Hippocampal formation (tissue), 2 donors: Measurements from ENCODE around the gene PDE9A.
"Not testable (repeated sequence)": the region's sequence is repeated elsewhere in the genome, so short reads cannot be mapped to it uniquely, and the experiment has no call there.

Source experiments
- DNase-seq, 2 donors: peaks; one replicate each; lab custom pipeline; 2025; lab: John Stamatoyannopoulos, UW

Gene PDE9A

DNA sequence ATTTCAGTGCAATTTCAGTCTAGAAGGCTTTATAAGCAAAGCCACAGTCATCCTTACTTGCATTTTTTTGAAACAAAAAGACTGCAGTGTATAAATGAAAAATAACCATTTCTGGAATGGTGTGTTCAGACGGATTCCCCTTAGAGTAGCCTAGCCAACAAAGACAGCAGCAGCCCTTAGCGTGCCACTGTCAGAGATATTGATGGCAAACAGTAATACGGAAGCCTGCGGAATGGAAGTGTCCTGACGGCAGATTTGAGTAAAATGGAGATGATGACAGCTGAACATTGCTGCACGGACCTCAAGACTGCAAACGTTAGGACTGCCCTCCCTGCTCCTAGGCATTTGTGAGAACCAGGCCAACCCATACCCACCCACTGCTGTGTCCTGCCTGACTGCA lies 54.7 kb downstream of the PDE9A start:
- DNase-seq, result no peak

GRCh38 chr21:42708916-42709315 lies 55.5 kb downstream of the PDE9A start:
- DNase-seq, result not testable (repeated sequence)

- no peak for DNase-seq
Observed at GRCh38 chr21:42711667-42712066, 58.2 kb downstream of the PDE9A start.

DNA sequence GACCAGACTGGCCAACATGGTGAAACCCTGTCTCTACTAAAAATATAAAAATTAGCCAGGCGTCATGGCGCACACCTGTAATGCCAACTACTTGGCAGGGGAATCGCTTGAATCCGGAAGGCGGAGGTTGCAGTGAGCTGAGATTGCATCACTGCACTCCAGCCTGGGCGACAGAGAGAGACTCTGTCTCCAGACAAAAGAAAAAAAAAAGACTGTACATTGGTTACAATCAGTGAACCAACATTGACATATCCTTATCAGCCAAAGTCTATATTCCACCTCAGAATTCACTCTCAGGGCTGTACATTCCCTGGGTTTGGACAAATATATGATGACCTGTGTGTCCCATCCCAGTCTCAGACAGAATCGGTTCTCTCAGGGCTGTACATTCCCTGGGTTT lies 62.0 kb downstream of the PDE9A start:
- not testable (repeated sequence) for DNase-seq

DNA sequence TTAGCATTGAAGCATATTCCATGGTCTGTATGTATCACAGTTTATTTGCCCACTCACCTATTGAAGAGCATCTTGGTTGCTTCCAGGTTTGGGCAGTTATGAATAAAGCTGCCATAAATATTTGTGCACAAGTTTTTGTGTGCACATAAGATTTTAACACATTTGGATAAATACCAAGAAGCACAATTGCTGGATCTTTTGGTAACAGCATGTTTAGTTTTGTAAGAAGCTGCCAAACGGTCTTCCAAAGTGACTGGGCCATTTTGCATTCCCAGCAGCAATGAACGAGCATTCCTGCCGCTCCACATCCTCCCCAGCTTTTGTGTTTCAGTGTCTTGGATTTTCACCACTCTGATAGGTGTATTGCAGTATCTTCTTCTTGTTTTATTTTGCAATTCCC lies 62.7 kb downstream of the PDE9A start:
- no peak for DNase-seq

- DNase-seq, result not testable (repeated sequence)
Observed at GRCh38 chr21:42720484-42720883, 67.1 kb downstream of the PDE9A start.

DNA sequence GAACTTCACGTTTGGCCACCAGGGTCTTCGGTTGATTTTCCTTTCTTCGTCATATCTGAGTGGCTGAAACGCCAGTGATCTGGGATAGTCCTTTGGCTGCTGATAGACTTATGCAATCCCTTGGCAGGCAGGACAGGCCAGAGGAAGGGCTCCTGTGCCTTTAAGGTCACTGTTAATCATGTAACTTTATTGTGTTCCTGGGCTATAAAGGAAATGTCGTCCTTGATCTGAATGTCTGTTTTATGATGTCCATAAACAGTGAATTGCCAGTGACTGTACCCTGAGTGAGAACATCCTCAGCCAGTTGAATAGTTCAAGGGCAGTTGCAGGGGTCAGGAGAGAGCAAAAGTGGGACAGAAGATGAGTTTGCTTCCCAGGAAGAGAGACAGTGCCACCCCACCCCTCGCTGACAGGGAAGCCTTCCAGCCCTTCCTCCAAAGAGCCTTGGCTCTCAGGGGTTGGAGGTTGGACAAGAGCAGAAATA lies 68.0 kb downstream of the PDE9A start:
- DNase-seq, result no peak

DNA sequence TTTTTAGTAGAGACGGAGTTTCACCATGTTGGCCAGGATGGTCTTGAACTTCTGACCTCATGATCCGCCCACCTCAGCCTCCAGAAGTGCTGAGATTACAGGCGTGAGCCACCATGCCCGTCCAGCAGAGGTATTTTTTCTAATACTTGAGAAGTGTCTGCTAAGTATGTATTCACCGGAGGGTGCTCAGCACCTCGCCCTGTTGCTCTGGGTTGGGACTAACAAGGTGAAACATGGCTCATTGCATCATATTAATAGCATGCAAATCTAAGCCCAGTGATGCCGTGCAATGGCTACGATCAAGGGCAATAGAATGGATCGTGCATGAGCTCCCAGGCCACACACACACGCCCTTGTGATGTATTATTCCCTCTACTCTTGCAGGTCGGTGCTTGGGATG lies 68.7 kb downstream of the PDE9A start:
- no peak for DNase-seq

- DNase-seq, result no peak
Observed at GRCh38 chr21:42722808-42723473, 69.5 kb downstream of the PDE9A start.

GRCh38 chr21:42724226-42724920 lies 71.0 kb downstream of the PDE9A start:
- DNase-seq, result no peak

DNA sequence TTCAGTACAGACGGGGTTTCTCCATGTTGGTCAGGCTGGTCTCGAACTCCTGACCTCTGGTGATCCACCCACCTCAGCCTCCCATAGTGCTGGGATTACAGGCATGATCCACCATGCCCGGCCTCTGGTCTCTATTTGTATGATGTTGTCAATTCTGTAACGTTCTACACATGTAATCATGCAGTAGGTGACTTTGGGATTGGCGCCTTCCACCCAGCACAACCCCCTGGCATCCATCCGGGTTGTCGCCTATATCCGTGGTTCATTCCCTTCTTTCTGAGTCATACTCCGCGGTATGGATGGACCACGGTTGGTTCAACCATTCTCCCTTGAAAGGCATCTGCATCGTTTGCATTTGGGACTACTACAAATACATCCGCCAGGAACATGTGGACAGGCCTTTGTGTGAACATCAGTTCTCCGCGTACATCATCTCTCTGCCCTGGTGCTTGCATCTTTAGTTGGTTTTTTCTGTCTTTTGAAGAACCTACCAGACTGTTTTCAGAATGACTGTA lies 72.1 kb downstream of the PDE9A start:
- no peak for DNase-seq

- DNase-seq, result no peak
Observed at GRCh38 chr21:42731264-42732032, 78.0 kb downstream of the PDE9A start.

- no peak for DNase-seq
Observed at GRCh38 chr21:42732033-42732410, 78.6 kb downstream of the PDE9A start.

- no peak for DNase-seq
Observed at GRCh38 chr21:42733037-42733627, 79.7 kb downstream of the PDE9A start.

- DNase-seq, result no peak
Observed at GRCh38 chr21:42733874-42734273, 80.5 kb downstream of the PDE9A start.

DNA sequence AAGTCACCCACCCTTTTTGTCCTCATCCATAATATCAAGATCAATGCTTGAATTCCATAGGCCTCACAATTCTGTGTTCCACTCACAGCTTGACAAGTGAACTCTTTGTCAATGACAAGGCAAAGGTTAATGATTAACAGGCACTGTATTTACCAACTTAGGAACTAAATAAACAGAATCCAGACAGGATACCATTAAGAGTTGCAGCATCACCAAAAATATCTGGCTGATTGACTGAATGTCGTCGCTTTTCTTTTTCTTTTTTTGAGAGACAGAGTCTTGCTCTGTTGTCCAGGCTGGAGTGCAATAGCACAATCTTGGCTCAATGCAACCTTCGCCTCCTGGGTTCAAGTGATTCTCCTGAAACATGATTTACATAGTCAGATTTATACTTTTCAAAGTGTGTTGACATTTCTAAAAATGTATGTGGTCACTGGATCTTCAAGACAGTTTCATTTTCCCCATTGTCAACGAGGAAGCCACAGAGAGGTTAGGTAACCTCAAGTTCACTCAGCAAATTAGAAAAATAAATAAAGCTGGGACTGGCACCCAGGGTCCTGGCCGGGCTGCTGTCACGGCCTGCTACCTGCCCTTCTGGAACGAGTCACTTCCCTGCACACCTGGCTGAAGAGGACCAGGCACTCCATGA lies 81.0 kb downstream of the PDE9A start:
- no peak for DNase-seq

DNA sequence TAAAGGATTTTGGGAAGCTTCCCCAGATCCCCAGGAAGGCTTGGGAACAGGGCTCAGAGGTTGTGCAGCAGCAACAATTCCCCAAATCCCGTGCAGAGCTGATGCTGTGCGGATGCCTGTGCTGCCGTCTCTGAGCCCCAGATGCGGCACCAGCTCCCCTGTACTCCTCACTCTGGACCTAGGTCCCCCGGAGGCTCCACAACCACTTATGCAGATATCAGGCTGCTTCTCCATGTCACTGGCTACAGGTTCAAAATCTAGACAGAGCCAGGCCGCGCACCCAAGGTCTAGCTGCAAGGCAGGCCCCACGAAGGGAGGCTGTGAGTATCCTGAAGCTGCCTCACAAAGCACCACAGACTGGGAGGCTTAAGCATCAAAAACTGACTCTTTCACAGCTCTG lies 81.6 kb downstream of the PDE9A start:
- DNase-seq, result no peak

DNA sequence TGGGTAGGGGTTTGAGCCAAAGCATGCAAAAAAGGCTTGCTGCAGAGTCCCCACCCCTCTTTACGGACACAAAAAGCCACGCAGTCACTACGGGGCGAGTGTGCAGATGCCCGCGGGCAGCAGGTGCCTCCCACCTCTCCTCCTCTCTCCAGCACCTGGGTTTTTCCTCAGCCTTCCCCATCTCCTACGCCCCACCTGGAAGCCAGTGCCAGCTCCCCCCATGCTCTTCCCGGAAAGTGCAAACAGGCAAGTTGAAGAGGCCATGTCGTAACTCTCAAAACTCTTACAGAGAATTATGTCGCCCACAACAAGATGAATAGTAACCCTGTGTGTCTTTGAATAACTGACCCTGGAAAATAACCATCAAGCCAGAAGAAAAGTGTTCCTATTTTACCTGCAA lies 82.5 kb downstream of the PDE9A start:
- no peak for DNase-seq

GRCh38 chr21:42736646-42737350 lies 83.4 kb downstream of the PDE9A start:
- DNase-seq, result no peak

DNA sequence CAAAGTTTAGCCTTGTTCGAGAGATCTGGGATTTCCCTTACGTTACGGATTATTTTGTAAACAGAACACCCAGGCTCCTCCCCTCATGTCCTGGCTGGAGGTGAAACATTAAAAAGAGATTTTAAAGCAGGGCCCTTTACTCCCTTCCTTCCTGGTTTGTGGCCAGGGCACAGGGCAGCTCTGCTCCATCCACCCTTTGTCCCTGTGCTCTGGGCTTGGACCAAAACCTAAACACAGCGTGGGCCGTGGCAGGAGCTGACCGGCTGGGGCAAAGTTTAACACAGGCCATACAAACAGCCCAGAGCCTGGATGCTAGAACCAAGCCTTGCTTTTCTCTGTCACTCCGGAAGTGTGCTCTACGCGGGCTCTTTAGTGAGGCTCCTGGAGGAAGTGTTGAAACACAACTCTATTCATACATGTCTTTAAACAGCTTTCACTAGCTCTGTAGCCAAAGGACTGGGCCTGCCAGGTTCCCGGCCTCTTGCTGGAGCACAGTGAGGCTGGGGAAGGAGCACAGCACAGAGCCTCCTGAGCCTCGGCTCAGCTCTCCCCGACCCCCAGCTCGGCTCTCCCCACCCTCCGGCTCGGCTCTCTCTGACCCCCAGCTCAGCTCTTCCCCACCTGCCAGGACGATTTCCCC lies 84.7 kb downstream of the PDE9A start:
- peak; percentile 25 to 31 for DNase-seq
